ENCODE measurements around the gene RALB.

RALB gene

GRCh38 chr2:120269076-120269744 lies 16.6 kb downstream of the RALB start:
- DNase-seq: no peak

GRCh38 chr2:120269816-120270215 lies 17.2 kb downstream of the RALB start:
- DNase-seq: no peak

- no peak for DNase-seq
Observed at GRCh38 chr2:120271711-120272379, 19.2 kb downstream of the RALB start.

GRCh38 chr2:120272763-120273481 lies 20.3 kb downstream of the RALB start:
- no peak for DNase-seq

GRCh38 chr2:120275617-120276400 lies 23.2 kb downstream of the RALB start:
- DNase-seq: no peak

GRCh38 chr2:120277505-120278205 lies 25.0 kb downstream of the RALB start:
- no peak for DNase-seq

- no peak for DNase-seq
Observed at GRCh38 chr2:120278901-120279300, 26.2 kb downstream of the RALB start.

GRCh38 chr2:120279708-120280107 lies 27.1 kb downstream of the RALB start:
- no peak for DNase-seq

- DNase-seq: no peak
Observed at GRCh38 chr2:120283649-120284048, 31.0 kb downstream of the RALB start.

GRCh38 chr2:120285056-120285455 lies 32.4 kb downstream of the RALB start:
- no peak for DNase-seq

- DNase-seq: no peak
Observed at GRCh38 chr2:120287183-120288015, 34.7 kb downstream of the RALB start.

- DNase-seq: no peak
Observed at GRCh38 chr2:120288016-120288373, 35.3 kb downstream of the RALB start.

- no peak for DNase-seq
Observed at GRCh38 chr2:120289221-120289906, 36.7 kb downstream of the RALB start.

- no peak for DNase-seq
Observed at GRCh38 chr2:120290737-120291136, 38.1 kb downstream of the RALB start.

- no peak for DNase-seq
Observed at GRCh38 chr2:120291401-120292311, 39.0 kb downstream of the RALB start.

GRCh38 chr2:120293096-120294007 lies 40.7 kb downstream of the RALB start:
- no peak for DNase-seq

GRCh38 chr2:120294008-120294340 lies 41.3 kb downstream of the RALB start:
- no peak for DNase-seq

GRCh38 chr2:120298173-120298835 lies 45.7 kb downstream of the RALB start:
- DNase-seq: no peak

All from NCI-H1694 treated with DMSO at 0.1 percent for 48 hours (cell line).